Measurements from ENCODE around the gene DNAAF3. TPM values are rescaled to one million over a fixed set of nuclear protein-coding genes. Genes with fewer than 3 reads are reported as not detected.

Gene DNAAF3
- total RNA-seq, 4 donors from 2014 or later: 0.83 TPM; not detected in 3

- DNase-seq (ENCODE audit: extremely low spot score): no peak
- intact Hi-C loops (cut with DNase I): loop anchor here (10.0 kb wide), 1 partner anchor 270 kb away; no protein-coding TSS in a partner anchor
- no peaks in the 10 kb centered on the region for H3K36me3 ChIP-seq
- H3K4me1 ChIP-seq: peaks cover 9 to 30% (median 25%) of the 10 kb centered on the region in 4 donors
- no peak overlapping the region for H3K27ac ChIP-seq (replicated peaks in 1 of 4)
- WGBS: 23% methylated on average over 3 of the region's 3 CpGs
- H3K27me3 ChIP-seq: peaks cover 0 to 100% (median 58%) of the 10 kb centered on the region in 4 donors
- H3K9me3 ChIP-seq: no peaks in the 10 kb centered on the region
- no peak for TF ChIP-seq CTCF (IDR thresholded peaks at IDR 0.05)
- TF ChIP-seq POLR2A (IDR thresholded peaks at IDR 0.05; ENCODE audit: low read depth): no peak
- H3K4me3 ChIP-seq: no peak overlapping the region
Measured at GRCh38 chr19:55145232-55145631, 21.2 kb downstream of the DNAAF3 start.

GRCh38 chr19:55141696-55142095 is 24.7 kb downstream of the DNAAF3 start:
- no peak overlapping the region for H3K27ac ChIP-seq (replicated peaks in 1 of 4)
- intact Hi-C loops (cut with DNase I): loop anchor here (5.0 to 10.0 kb wide), 2 partner anchors 273 to 361 kb away; no protein-coding TSS in a partner anchor
- H3K4me1 ChIP-seq: peaks cover 6 to 27% (median 23%) of the 10 kb centered on the region in 4 donors
- no peak overlapping the region for H3K4me3 ChIP-seq
- H3K27me3 ChIP-seq: peaks cover 0 to 100% (median 45%) of the 10 kb centered on the region in 4 donors
- 0% methylated on average over 1 of the region's 21 CpGs for WGBS
- H3K36me3 ChIP-seq: no peaks in the 10 kb centered on the region
- DNase-seq (ENCODE audit: extremely low spot score): no peak
- TF ChIP-seq POLR2A (IDR thresholded peaks at IDR 0.05; ENCODE audit: low read depth): no peak
- TF ChIP-seq EP300 (IDR thresholded peaks at IDR 0.05): no peak
- no peak for TF ChIP-seq CTCF (IDR thresholded peaks at IDR 0.05)
- TF ChIP-seq POLR2AphosphoS5 (IDR thresholded peaks at IDR 0.05): no peak
- H3K9me3 ChIP-seq: no peaks in the 10 kb centered on the region

GRCh38 chr19:55137915-55138314 is 28.5 kb downstream of the DNAAF3 start:
- DNase-seq (ENCODE audit: extremely low spot score): no peak
- H3K9me3 ChIP-seq: no peaks in the 10 kb centered on the region
- peaks cover 0 to 14% (median 9%) of the 10 kb centered on the region in 4 donors for H3K4me1 ChIP-seq
- intact Hi-C loops (cut with DNase I): no loop called here
- WGBS: 59% methylated on average over 9 of the region's 9 CpGs
- H3K27ac ChIP-seq (replicated peaks in 1 of 4): no peak overlapping the region
- peaks cover 0 to 7% (median 0%) of the 10 kb centered on the region in 4 donors for H3K36me3 ChIP-seq
- TF ChIP-seq CTCF (IDR thresholded peaks at IDR 0.05) (no peak), POLR2AphosphoS5 (IDR thresholded peaks at IDR 0.05) (no peak), POLR2A (IDR thresholded peaks at IDR 0.05; ENCODE audit: low read depth) (no peak), EP300 (IDR thresholded peaks at IDR 0.05) (no peak)
- H3K27me3 ChIP-seq: peaks cover 0 to 97% (median 21%) of the 10 kb centered on the region in 4 donors
- no peak overlapping the region for H3K4me3 ChIP-seq

GRCh38 chr19:55136399-55137102 is 29.9 kb downstream of the DNAAF3 start:
- Histone ChIP-seq H3K36me3 (peaks cover 0 to 7% (median 0%) of the 10 kb centered on the region in 4 donors), H3K9me3 (no peaks in the 10 kb centered on the region), H3K27me3 (peaks cover 0 to 97% (median 15%) of the 10 kb centered on the region in 4 donors), H3K4me1 (peaks cover 0 to 8% (median 7%) of the 10 kb centered on the region in 4 donors), H3K4me3 (no peak overlapping the region), H3K27ac (replicated peaks in 1 of 4) (no peak overlapping the region)
- 78% methylated on average over 17 of the region's 17 CpGs for WGBS
- intact Hi-C loops (cut with DNase I): no loop called here
- DNase-seq (ENCODE audit: extremely low spot score): no peak
- TF ChIP-seq POLR2AphosphoS5 (IDR thresholded peaks at IDR 0.05) (no peak), POLR2A (IDR thresholded peaks at IDR 0.05; ENCODE audit: low read depth) (no peak), EP300 (IDR thresholded peaks at IDR 0.05) (no peak), CTCF (IDR thresholded peaks at IDR 0.05) (no peak)

All from esophagus muscularis mucosa (tissue), 4 donors.